IPS-18a (cell line): ENCODE measurements around the gene CACNA1S.

ENCODE experiments used
- H3K27ac ChIP-seq: one replicate; pipeline ENCODE4 v1.5.1; 2013; ENCODE audit warnings: low read length
- H3K27me3 ChIP-seq: one replicate; pipeline ENCODE4 v1.6.1; 2013; ENCODE audit warnings: mild to moderate bottlenecking, low read length; ENCODE audit not compliant: control insufficient read depth, insufficient read depth
- H3K36me3 ChIP-seq: one replicate; pipeline ENCODE4 v1.6.1; 2013; ENCODE audit warnings: low read depth, low read length; ENCODE audit not compliant: control insufficient read depth
- H3K4me1 ChIP-seq: one replicate; pipeline ENCODE4 v1.6.1; 2013; ENCODE audit warnings: low read depth, low read length; ENCODE audit not compliant: control insufficient read depth
- H3K4me3 ChIP-seq: one replicate; pipeline ENCODE4 v1.5.1; 2013; ENCODE audit warnings: low read length
- H3K9ac ChIP-seq: one replicate; pipeline ENCODE4 v1.6.1; 2013; ENCODE audit warnings: mild to moderate bottlenecking, low read length, moderate library complexity
- H3K9me3 ChIP-seq: one replicate; pipeline ENCODE4 v1.6.1; 2013; ENCODE audit warnings: low read depth, low read length; ENCODE audit not compliant: control insufficient read depth

Gene CACNA1S

GRCh38 chr1:201112173-201112731 is at the start of gene CACNA1S:
CACNA1S (minus strand) TSS chr1:201112426; CDS start chr1:201112339, 87 bp downstream.
- Histone ChIP-seq H3K9me3 (no peaks in the 10 kb centered on the region), H3K9ac (no peak within 1 kb of the TSS), H3K36me3 (no peaks in the 10 kb centered on the region), H3K4me3 (no peak within 1 kb of the TSS), H3K27me3 (peaks cover 31% of the 10 kb centered on the region), H3K27ac (no peak within 1 kb of the TSS), H3K4me1 (peaks cover 9% of the 10 kb centered on the region)

GRCh38 chr1:201157949-201158348 is 45.7 kb upstream of the CACNA1S start:
- Histone ChIP-seq H3K27me3 (no peaks in the 10 kb centered on the region), H3K27ac (no peak overlapping the region), H3K4me1 (peaks cover 6% of the 10 kb centered on the region), H3K9me3 (no peaks in the 10 kb centered on the region), H3K9ac (no peak overlapping the region), H3K4me3 (no peak overlapping the region), H3K36me3 (no peaks in the 10 kb centered on the region)

- no peaks in the 10 kb centered on the region for H3K9me3 ChIP-seq
Measured at GRCh38 chr1:201156819-201157218, 44.6 kb upstream of the CACNA1S start.

GRCh38 chr1:201156346-201156745 is 44.1 kb upstream of the CACNA1S start:
- Histone ChIP-seq H3K9me3 (no peaks in the 10 kb centered on the region), H3K9ac (no peak overlapping the region), H3K36me3 (peaks cover 14% of the 10 kb centered on the region), H3K4me3 (no peak overlapping the region), H3K27ac (no peak overlapping the region), H3K27me3 (no peaks in the 10 kb centered on the region), H3K4me1 (peaks cover 6% of the 10 kb centered on the region)

More at GRCh38 chr1:201156819-201157218, 44.6 kb upstream of the CACNA1S start:
- peaks cover 9% of the 10 kb centered on the region for H3K36me3 ChIP-seq
- no peak overlapping the region for H3K4me3 ChIP-seq
- peaks cover 6% of the 10 kb centered on the region for H3K4me1 ChIP-seq
- H3K27ac ChIP-seq = no peak overlapping the region
- H3K9ac ChIP-seq = no peak overlapping the region
- H3K27me3 ChIP-seq = no peaks in the 10 kb centered on the region

- no peaks in the 10 kb centered on the region for H3K9me3 ChIP-seq
- peaks cover 6% of the 10 kb centered on the region for H3K4me1 ChIP-seq
- H3K36me3 ChIP-seq = peaks cover 24% of the 10 kb centered on the region
- H3K9ac ChIP-seq = no peak overlapping the region
- H3K4me3 ChIP-seq = no peak overlapping the region
- H3K27ac ChIP-seq = no peak overlapping the region
- no peaks in the 10 kb centered on the region for H3K27me3 ChIP-seq
Measured at GRCh38 chr1:201155354-201155753, 43.1 kb upstream of the CACNA1S start.

GRCh38 chr1:201154389-201155165 is 42.4 kb upstream of the CACNA1S start, which contains the start of gene TMEM9:
TMEM9 (minus strand) TSS chr1:201154474; CDS start chr1:201153923, 551 bp downstream.
- Histone ChIP-seq H3K27ac (peak within 1 kb of the TSS; percentile 0), H3K9ac (peak within 1 kb of the TSS; percentile 70), H3K4me3 (peak within 1 kb of the TSS; percentile 66)

GRCh38 chr1:201153474-201154388 is 41.5 kb upstream of the CACNA1S start:
- peak overlapping the region; percentile 70 for H3K9ac ChIP-seq
- peaks cover 40% of the 10 kb centered on the region for H3K36me3 ChIP-seq
- H3K27ac ChIP-seq = peak overlapping the region; percentile 0
- H3K27me3 ChIP-seq = no peaks in the 10 kb centered on the region
- peaks cover 6% of the 10 kb centered on the region for H3K4me1 ChIP-seq
- peak overlapping the region; percentile 66 for H3K4me3 ChIP-seq
- H3K9me3 ChIP-seq = no peaks in the 10 kb centered on the region

More at GRCh38 chr1:201154389-201155165, 42.4 kb upstream of the CACNA1S start, which contains the start of gene TMEM9:
- H3K9me3 ChIP-seq = no peaks in the 10 kb centered on the region
- H3K36me3 ChIP-seq = peaks cover 31% of the 10 kb centered on the region
- no peaks in the 10 kb centered on the region for H3K27me3 ChIP-seq
- peaks cover 6% of the 10 kb centered on the region for H3K4me1 ChIP-seq

- H3K36me3 ChIP-seq = peaks cover 82% of the 10 kb centered on the region
- no peak overlapping the region for H3K4me3 ChIP-seq
- no peaks in the 10 kb centered on the region for H3K4me1 ChIP-seq
- H3K9ac ChIP-seq = no peak overlapping the region
- no peaks in the 10 kb centered on the region for H3K27me3 ChIP-seq
- H3K27ac ChIP-seq = no peak overlapping the region
- H3K9me3 ChIP-seq = no peaks in the 10 kb centered on the region
Measured at GRCh38 chr1:201149400-201149799, 37.2 kb upstream of the CACNA1S start.

- peaks cover 99% of the 10 kb centered on the region for H3K36me3 ChIP-seq
Measured at GRCh38 chr1:201147396-201148015, 35.3 kb upstream of the CACNA1S start.

GRCh38 chr1:201146626-201147390 is 34.6 kb upstream of the CACNA1S start:
- H3K36me3 ChIP-seq = peaks cover 99% of the 10 kb centered on the region
- no peak overlapping the region for H3K9ac ChIP-seq
- no peaks in the 10 kb centered on the region for H3K4me1 ChIP-seq
- H3K27ac ChIP-seq = no peak overlapping the region
- H3K4me3 ChIP-seq = no peak overlapping the region
- H3K27me3 ChIP-seq = no peaks in the 10 kb centered on the region
- no peaks in the 10 kb centered on the region for H3K9me3 ChIP-seq

More at GRCh38 chr1:201147396-201148015, 35.3 kb upstream of the CACNA1S start:
- Histone ChIP-seq H3K4me3 (no peak overlapping the region), H3K27ac (no peak overlapping the region), H3K9me3 (no peaks in the 10 kb centered on the region), H3K27me3 (no peaks in the 10 kb centered on the region), H3K4me1 (no peaks in the 10 kb centered on the region), H3K9ac (no peak overlapping the region)
